H1 (cell line): Measurements from ENCODE around the gene PDZRN4. TPM values are rescaled to one million over a fixed set of nuclear protein-coding genes. Genes with fewer than 3 reads are reported as not detected.

Source experiments
- CEBPB ChIP-seq: IDR thresholded peaks from 2 replicates; pipeline ENCODE4 v1.6.1; 2012; ENCODE audit warnings: low read depth, low read length
- SIRT6 ChIP-seq: IDR thresholded peaks from one replicate; pipeline ENCODE4 v1.7.1; 2012; ENCODE audit warnings: low read length, inconsistent platforms
- TBP ChIP-seq: IDR thresholded peaks from 2 replicates; pipeline ENCODE4 v1.6.1; 2011; ENCODE audit warnings: low read depth, low read length, improper control_type of control experiment
- polyA plus RNA-seq, 7 experiments: library from polyadenylated mRNA; depleted of rRNA in 3 of 7; stranded (reverse) in 5 of 7; unstranded in 2 of 7; fragments of >200 nt in 5 of 7; fragments of 200-250 nt in 2 of 7; gene quantifications; 1 replicate in 5 of 7; 2 replicates in 1 of 7; 4 replicates in 1 of 7; pipeline versions ENCODE4 v1.2.1 to v1.2.3, GENCODE V29; 2011 to 2013; ENCODE audit warnings: missing spikeins in 2 of 7, mixed read lengths in 2 of 7
- total RNA-seq: library from RNA; stranded (reverse); fragmentation: NEBNext Ultra II Directional; extraction: Animal tissue kit (Norgen Biotek cat#: 25700); gene quantifications from 2 replicates; pipeline ENCODE4 v1.2.1, GENCODE V29; 2021
- TF ChIP-seq, protein P1 (sequence below): IDR thresholded peaks from 2 replicates; pipeline ENCODE4 v1.6.1; 2011; ENCODE audit warnings: low read length, improper control_type of control experiment
- TF ChIP-seq, protein P2 (sequence below): fragments of 300-600 bp; sonication (generic); IDR thresholded peaks from 2 replicates; pipeline ENCODE4 v1.7.1; 2012; ENCODE audit warnings: low read length, moderate library complexity, mild to moderate bottlenecking, inconsistent platforms; ENCODE audit not compliant: insufficient replicate concordance

The PDZRN4 gene
- total and polyA plus RNA-seq, 2 of the 8 experiments (the other 6 are each of a cell fraction or from before 2014, with no cell fraction given): not detected

DNA sequence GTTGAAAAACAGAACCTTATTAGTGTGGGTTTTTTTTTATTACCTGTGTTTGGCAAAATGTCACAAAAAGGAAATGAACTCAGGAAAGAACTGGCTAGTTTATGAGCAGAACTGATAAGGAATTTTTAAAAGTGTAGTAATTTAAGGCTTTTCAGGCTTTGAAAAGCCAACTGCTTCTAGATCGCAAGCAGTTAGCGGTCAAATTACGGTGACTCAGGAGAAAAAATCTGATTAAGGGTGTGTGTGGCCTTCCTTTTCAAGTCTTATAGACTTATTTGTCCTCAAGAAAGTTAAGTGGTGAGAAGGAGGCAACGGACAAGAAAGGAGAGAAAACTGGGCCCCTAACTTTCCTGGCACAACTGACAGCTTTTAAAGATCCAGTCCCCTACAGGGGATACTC, 33.4 kb downstream of the PDZRN4 start (continued):
- TF ChIP-seq, protein P1, sequence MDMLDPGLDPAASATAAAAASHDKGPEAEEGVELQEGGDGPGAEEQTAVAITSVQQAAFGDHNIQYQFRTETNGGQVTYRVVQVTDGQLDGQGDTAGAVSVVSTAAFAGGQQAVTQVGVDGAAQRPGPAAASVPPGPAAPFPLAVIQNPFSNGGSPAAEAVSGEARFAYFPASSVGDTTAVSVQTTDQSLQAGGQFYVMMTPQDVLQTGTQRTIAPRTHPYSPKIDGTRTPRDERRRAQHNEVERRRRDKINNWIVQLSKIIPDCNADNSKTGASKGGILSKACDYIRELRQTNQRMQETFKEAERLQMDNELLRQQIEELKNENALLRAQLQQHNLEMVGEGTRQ: no peak
- TF ChIP-seq TBP (no peak), CEBPB (no peak), SIRT6 (no peak)
- TF ChIP-seq, protein P2, sequence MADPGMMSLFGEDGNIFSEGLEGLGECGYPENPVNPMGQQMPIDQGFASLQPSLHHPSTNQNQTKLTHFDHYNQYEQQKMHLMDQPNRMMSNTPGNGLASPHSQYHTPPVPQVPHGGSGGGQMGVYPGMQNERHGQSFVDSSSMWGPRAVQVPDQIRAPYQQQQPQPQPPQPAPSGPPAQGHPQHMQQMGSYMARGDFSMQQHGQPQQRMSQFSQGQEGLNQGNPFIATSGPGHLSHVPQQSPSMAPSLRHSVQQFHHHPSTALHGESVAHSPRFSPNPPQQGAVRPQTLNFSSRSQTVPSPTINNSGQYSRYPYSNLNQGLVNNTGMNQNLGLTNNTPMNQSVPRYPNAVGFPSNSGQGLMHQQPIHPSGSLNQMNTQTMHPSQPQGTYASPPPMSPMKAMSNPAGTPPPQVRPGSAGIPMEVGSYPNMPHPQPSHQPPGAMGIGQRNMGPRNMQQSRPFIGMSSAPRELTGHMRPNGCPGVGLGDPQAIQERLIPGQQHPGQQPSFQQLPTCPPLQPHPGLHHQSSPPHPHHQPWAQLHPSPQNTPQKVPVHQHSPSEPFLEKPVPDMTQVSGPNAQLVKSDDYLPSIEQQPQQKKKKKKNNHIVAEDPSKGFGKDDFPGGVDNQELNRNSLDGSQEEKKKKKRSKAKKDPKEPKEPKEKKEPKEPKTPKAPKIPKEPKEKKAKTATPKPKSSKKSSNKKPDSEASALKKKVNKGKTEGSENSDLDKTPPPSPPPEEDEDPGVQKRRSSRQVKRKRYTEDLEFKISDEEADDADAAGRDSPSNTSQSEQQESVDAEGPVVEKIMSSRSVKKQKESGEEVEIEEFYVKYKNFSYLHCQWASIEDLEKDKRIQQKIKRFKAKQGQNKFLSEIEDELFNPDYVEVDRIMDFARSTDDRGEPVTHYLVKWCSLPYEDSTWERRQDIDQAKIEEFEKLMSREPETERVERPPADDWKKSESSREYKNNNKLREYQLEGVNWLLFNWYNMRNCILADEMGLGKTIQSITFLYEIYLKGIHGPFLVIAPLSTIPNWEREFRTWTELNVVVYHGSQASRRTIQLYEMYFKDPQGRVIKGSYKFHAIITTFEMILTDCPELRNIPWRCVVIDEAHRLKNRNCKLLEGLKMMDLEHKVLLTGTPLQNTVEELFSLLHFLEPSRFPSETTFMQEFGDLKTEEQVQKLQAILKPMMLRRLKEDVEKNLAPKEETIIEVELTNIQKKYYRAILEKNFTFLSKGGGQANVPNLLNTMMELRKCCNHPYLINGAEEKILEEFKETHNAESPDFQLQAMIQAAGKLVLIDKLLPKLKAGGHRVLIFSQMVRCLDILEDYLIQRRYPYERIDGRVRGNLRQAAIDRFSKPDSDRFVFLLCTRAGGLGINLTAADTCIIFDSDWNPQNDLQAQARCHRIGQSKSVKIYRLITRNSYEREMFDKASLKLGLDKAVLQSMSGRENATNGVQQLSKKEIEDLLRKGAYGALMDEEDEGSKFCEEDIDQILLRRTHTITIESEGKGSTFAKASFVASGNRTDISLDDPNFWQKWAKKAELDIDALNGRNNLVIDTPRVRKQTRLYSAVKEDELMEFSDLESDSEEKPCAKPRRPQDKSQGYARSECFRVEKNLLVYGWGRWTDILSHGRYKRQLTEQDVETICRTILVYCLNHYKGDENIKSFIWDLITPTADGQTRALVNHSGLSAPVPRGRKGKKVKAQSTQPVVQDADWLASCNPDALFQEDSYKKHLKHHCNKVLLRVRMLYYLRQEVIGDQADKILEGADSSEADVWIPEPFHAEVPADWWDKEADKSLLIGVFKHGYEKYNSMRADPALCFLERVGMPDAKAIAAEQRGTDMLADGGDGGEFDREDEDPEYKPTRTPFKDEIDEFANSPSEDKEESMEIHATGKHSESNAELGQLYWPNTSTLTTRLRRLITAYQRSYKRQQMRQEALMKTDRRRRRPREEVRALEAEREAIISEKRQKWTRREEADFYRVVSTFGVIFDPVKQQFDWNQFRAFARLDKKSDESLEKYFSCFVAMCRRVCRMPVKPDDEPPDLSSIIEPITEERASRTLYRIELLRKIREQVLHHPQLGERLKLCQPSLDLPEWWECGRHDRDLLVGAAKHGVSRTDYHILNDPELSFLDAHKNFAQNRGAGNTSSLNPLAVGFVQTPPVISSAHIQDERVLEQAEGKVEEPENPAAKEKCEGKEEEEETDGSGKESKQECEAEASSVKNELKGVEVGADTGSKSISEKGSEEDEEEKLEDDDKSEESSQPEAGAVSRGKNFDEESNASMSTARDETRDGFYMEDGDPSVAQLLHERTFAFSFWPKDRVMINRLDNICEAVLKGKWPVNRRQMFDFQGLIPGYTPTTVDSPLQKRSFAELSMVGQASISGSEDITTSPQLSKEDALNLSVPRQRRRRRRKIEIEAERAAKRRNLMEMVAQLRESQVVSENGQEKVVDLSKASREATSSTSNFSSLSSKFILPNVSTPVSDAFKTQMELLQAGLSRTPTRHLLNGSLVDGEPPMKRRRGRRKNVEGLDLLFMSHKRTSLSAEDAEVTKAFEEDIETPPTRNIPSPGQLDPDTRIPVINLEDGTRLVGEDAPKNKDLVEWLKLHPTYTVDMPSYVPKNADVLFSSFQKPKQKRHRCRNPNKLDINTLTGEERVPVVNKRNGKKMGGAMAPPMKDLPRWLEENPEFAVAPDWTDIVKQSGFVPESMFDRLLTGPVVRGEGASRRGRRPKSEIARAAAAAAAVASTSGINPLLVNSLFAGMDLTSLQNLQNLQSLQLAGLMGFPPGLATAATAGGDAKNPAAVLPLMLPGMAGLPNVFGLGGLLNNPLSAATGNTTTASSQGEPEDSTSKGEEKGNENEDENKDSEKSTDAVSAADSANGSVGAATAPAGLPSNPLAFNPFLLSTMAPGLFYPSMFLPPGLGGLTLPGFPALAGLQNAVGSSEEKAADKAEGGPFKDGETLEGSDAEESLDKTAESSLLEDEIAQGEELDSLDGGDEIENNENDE: no peak
- TF ChIP-seq, all 59 proteins: peak for 0
